ENCODE data around the gene INSIG1.

The INSIG1 gene

DNA sequence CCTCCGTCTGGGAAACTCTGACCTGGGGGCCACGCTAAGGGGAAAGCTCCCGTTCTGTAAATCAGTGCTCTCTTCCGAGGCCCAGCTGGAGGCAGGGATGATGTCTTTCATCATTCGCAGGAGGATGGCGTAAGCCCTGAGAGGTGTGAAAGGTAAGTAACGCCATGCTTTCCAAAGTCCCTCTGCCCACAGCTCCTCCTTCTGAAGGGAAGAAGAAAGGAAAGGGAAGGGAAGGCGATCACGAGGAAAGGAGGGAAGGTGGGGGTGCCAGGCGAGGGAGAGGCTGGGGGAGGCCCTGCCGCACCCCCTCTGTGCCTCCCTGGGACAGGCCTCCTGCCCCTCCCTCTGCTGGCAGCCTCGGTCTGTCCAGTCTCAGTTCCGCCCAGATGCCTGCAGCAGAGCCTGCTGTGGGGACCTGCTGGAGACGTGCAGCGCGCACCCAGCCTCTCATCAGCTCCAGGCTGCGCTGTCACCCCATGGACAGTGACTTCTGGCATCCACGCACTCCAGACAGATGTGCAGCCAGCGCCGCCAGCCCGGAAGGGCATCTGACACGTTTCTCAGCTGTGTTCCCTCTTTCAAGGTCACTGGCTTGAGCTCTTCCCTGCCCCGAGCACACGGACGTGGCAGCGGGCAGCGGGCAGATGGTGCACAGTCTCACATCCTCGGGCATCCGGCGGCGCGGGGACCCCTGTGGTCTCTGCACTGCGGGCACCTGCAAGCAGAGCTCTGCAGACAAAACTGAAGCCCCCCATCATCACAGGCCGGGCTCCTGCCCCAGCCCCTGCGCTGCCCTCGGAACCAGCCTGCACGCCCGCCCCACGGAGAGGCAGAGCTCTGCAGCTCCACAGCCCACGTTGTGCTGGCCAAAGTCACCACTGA is 60.6 kb downstream of the INSIG1 start:
- TF ChIP-seq, protein P1, sequence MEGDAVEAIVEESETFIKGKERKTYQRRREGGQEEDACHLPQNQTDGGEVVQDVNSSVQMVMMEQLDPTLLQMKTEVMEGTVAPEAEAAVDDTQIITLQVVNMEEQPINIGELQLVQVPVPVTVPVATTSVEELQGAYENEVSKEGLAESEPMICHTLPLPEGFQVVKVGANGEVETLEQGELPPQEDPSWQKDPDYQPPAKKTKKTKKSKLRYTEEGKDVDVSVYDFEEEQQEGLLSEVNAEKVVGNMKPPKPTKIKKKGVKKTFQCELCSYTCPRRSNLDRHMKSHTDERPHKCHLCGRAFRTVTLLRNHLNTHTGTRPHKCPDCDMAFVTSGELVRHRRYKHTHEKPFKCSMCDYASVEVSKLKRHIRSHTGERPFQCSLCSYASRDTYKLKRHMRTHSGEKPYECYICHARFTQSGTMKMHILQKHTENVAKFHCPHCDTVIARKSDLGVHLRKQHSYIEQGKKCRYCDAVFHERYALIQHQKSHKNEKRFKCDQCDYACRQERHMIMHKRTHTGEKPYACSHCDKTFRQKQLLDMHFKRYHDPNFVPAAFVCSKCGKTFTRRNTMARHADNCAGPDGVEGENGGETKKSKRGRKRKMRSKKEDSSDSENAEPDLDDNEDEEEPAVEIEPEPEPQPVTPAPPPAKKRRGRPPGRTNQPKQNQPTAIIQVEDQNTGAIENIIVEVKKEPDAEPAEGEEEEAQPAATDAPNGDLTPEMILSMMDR (IDR thresholded peaks at IDR 0.05; ENCODE audit: unreplicated experiment in 3 of 3): no peak
- Mint-ChIP-seq H3K27me3 (ENCODE audit: low read depth) (peaks cover 88% of the 10 kb centered on the region), H3K36me3 (ENCODE audit: low read depth) (no peaks in the 10 kb centered on the region), H3K27ac (no peak overlapping the region), H3K4me3 (no peak overlapping the region), H3K4me1 (no peaks in the 10 kb centered on the region), H3K9me3 (no peaks in the 10 kb centered on the region)

DNA sequence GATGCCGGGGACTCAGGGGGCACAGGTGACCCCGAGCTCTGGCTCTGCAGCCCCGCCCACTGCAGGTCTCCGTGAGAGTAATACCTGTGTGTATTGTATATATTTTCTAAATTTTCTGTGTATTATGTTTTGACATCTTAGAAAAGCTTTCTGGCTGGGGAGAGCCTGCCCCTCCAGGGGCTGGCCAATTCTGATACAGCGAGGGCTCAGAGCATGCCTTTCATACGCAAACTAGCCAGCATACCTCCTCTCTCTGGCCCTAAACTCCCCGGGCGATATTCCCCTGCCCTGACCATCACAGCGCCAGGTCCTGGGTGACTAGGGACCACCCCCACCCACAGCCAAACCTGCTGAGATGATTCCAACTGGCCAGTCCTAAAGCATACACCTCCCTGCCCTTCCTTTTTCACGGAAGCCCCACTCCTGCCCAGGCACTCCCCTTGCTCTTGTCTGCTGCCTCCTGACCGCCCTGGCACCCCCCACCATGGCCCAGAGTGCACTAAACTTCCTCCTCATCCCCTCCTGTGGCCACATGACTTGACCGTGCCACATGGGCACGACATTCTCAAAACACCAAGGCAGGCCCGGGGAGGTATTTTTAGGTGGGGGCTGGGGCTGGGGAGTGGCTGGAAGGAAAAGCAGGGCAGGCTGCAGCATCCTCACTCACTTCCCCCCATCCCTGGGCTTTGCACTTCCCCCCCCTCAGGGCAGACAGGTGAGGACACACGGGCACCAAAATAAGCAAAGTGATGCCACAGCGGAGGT is 61.5 kb downstream of the INSIG1 start:
- Mint-ChIP-seq H3K4me3 (no peak overlapping the region), H3K27ac (no peak overlapping the region), H3K27me3 (ENCODE audit: low read depth) (peaks cover 92% of the 10 kb centered on the region), H3K9me3 (no peaks in the 10 kb centered on the region), H3K36me3 (ENCODE audit: low read depth) (no peaks in the 10 kb centered on the region), H3K4me1 (no peaks in the 10 kb centered on the region)
- TF ChIP-seq, protein P1 (IDR thresholded peaks at IDR 0.05; ENCODE audit: unreplicated experiment in 3 of 3): no peak
